ENCODE measurements around the gene NPBWR2. TPM values are rescaled to one million over a fixed set of nuclear protein-coding genes. Genes with fewer than 3 reads are reported as not detected.

NPBWR2 gene
- polyA plus RNA-seq, 3 donors: not detected

- DNase-seq (ENCODE audit: extremely low read depth in 1 of 11, low read depth in 9 of 11, low spot score in 4 of 11): no peak
Measured at GRCh38 chr20:64068386-64069208, 38.8 kb downstream of the NPBWR2 start.

DNA sequence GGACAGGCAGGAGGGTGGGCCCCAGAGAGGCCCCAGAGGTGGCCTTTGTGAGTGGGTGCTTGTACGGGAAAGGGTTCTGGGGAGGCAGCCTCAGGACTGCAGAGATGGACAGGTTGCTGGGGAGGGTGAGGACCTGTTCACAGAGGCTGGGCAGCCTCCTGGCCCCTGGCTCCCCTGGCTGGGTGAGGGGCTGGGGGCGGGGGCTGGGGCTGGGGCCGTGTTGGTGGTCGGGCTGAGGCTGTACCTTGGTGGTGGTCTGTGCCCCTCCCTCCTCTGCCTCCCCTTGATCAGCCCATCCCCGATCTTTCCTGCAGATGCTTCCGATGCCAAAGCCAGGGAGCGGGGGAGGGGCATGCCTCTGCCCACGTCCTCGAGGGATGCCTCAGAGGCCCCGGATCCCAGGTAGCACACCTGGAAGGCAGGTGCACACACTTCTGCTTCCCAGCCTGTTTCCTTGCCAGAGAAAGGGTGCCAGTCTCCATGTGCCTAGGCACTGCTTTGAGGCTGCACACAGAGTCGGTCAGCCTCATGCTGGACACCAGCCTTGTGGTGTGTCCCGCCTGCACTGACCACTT is 39.5 kb downstream of the NPBWR2 start:
- no peak for DNase-seq (ENCODE audit: extremely low read depth in 1 of 11, low read depth in 9 of 11, low spot score in 4 of 11)

DNA sequence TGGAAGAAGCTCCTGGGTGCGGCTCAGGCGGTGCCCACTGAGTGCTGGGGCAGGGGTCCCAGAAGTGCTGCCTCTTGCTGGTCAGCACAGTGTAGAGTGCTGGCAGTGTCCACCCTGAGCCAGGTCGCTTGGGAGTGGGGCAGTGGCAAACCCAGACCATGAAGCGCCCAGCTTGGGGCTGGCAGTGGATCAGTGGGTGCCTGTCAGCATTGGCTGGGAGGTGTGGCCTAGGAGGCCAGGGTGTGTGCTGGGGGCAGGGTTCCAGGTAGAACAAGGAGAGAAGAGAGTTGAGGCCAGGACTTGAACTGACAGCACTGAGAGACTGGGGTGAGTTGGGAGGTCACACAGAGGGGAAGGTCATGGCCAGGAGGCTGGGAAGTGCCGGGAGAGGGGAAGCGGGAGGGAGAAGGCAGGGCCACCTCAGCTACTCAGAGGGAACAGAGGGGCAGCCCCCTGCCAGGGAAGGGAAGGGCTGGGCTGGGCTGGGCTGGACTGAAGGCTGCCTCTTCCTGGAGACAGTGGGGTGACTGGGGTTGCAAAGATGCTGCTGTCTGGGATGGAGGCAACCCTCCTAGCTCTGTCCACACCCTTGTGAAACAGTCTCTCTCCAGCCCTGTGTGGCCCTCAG is 40.2 kb downstream of the NPBWR2 start:
- DNase-seq (ENCODE audit: extremely low read depth in 1 of 11, low read depth in 9 of 11, low spot score in 4 of 11): no peak

GRCh38 chr20:64065974-64066343 is 41.4 kb downstream of the NPBWR2 start:
- DNase-seq (ENCODE audit: extremely low read depth in 1 of 11, low read depth in 9 of 11, low spot score in 4 of 11): no peak

- no peak for DNase-seq (ENCODE audit: extremely low read depth in 1 of 11, low read depth in 9 of 11, low spot score in 4 of 11)
Measured at GRCh38 chr20:64065062-64065973, 42.0 kb downstream of the NPBWR2 start.

DNA sequence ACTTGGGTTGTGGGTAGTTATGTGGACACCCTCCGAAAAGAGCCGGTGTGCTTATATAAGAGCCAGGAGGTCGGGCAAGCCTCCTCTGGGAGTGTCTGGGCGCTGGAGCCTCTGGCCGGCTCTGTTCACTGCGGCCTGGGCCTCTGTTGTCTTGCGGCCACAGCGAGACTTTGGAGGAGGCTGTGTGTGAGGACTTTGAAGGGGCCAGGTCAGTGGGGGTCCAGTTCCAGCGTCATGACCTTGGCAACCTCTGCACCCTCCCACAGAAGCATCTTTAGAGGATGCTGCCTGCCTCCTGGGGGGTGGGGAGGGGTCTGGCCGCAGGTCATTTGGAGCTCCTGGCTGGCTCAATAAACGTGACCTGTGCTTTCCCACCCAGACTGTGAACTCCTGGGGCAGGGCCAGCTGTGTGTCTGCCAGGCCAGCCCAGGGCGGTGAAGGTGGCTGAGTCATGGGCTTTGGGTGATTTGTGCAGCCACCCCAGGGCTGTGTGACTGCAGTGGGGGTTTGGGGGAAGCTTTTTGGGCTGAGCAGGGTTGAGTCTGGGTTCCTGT is 43.1 kb downstream of the NPBWR2 start:
- no peak for DNase-seq (ENCODE audit: extremely low read depth in 1 of 11, low read depth in 9 of 11, low spot score in 4 of 11)

DNA sequence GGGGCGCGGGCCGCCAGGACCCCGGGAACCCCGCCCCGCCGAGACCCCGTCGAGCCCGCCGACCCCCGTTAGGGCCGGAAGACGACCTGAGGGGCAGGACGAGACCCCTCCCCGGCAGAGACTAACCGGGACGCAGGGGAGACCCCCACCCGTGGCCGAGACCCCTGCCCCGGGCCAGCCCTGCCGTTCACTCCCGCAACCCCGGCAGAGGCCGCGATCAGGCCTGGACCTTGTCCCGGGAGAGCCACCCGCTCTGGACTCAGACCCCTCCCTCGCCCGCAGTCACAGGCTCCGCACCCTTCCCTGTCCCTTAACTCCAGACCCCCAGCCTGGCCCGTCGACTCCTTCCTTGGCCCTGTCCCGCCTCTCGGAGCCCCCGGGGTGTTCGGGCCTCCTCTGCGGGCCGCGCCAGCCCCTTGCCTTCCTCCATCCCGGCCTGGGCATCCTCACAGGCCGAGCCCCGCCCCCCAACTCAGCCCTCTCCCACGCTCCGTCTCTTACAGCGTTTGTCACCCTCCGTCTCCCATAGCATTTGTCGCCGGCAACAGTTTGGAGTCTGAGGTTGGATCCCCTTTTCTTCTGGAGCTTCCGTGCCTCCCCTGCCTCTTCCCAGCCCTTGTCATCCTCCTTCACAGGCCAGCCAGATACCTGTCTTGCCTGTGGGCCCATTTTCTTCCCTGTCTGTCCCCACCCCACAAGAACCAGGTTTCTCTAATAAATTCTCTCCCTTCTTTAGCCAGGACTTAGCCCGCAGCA is 43.8 kb downstream of the NPBWR2 start:
- DNase-seq (ENCODE audit: extremely low read depth in 1 of 11, low read depth in 9 of 11, low spot score in 4 of 11): no peak

DNA sequence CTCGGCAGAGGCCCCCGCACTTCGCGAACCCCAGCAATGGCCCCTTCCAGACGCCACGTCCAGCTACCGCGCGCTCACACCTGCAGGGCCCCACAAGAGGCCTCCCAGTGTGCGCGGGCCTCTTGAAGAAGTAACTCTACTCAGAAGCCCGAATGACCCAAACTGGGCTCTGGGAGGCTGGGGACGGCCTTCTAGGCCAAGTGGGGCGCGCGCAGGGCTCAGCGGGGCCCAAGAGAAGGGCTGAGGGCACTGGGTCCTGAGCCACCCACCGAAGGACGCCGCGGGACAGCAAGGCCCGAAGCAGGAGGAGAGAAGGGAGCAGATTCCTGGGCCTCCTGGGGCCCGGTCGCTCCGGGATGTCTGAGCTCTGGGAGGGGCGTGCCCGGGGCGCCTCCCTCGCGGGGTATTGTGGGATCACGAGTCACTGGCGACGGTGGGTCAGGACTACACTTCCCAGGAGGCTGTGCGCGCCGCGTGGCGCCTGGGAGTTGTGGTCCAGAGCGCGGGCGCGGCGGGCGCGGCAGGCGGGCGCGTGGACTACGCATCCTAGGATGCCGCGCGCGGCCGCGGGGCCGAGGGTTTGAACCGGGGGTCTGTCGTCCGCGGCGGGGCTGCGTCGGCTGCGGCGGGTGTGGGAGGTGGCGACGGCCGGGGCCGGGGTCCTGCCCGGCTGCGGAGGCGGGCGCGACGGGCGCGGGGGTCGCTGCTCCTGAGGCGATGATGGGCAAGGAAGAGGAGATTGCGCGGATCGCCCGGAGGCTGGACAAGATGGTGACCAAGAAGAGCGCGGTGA is 44.6 kb downstream of the NPBWR2 start, which contains the start of gene TCEA2:
TSS of gene TCEA2 (plus strand) at position 603 of the 793 bp plus-strand sequence. CDS start at position 718, 115 bp downstream.
- DNase-seq (ENCODE audit: extremely low read depth in 1 of 11, low read depth in 9 of 11, low spot score in 4 of 11): peak; percentile 88 to 98 (median 95)

GRCh38 chr20:64062276-64062595 is 45.1 kb downstream of the NPBWR2 start:
- no peak for DNase-seq (ENCODE audit: extremely low read depth in 1 of 11, low read depth in 9 of 11, low spot score in 4 of 11)

- DNase-seq (ENCODE audit: extremely low read depth in 1 of 11, low read depth in 9 of 11, low spot score in 4 of 11): no peak
Measured at GRCh38 chr20:64058536-64058935, 48.8 kb downstream of the NPBWR2 start.

DNA sequence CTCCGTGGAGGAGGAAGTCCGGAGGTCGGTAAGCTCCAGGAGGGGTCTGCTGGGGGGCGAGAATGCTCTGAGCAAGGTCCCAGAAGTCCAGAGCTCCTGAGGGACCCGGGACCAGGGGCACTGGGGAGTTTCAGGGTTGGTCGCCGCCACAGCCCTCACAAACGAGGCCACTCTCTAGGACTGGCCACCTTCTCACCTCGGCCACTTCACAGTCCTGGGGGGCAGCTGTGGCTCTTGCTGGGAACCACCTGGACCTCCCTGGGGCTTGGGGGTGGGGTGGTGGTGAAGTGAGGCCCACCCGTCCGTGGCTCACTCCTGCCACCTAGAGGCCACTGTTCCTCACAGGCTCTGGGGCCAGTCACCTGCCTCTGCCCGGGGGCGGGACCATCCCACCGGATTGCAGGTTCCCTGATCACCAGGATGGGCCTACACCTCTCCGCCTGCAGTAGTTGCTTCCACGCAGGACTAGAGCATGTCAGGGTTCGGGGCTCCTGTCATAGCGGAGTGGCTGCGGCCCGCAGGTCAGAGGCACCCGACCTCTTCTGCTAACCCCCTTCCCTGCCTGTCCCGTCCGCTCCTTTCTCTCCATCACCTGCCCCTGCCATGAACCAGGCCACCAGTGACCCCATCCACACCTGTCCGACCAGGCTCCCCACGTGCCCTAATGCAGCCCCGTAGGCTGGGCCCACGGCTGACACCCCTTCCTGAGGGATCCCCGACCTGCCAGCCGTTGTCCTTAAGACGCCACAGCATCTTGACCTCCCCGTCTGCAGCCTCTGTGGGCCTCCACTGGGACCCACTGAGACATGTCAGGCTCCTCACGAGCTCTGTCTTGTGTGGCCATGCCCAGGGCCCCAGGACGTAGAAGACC is 49.5 kb downstream of the NPBWR2 start:
- DNase-seq (ENCODE audit: extremely low read depth in 1 of 11, low read depth in 9 of 11, low spot score in 4 of 11): peak in 3 of 11 donors; percentile 69 to 70 (median 69)

DNA sequence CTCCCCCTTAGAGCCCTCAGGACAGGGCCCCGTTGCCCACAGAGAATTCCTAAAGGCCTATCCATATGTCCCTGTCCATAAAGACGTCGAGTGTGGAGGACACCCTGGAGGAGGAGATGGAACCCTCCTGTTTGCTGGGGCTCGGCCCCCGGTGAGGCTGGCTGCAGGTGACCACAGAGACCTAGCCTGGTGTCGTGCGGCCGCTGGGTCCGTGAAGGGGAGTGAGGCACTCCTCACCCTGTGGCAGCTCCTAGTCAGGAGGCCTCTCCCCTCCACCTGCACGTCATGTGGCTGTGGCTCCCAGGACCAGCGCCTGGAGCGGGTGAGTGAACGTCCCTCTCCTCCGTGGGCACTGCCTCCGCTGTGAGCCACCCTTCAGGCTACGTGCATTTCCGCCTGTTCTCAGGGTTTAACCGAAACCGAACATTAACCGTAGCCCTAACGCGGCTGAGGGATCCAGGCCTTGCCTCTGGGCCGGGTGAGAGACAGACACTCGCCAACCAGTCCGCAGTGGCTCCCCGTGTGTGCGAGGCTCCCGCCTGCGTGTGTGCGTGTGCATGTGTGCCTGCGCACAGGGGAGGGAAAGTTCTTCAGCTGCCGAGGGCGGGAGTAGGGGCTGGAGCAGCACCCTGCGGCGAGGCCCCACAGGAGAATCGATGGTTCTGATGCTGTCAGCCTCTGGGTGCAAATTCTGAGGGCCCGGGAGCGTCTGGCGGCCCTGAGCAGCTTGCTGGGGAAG is 50.3 kb downstream of the NPBWR2 start:
- no peak for DNase-seq (ENCODE audit: extremely low read depth in 1 of 11, low read depth in 9 of 11, low spot score in 4 of 11)

GRCh38 chr20:64056639-64056888 is 50.8 kb downstream of the NPBWR2 start:
- DNase-seq (ENCODE audit: extremely low read depth in 1 of 11, low read depth in 9 of 11, low spot score in 4 of 11): no peak

DNA sequence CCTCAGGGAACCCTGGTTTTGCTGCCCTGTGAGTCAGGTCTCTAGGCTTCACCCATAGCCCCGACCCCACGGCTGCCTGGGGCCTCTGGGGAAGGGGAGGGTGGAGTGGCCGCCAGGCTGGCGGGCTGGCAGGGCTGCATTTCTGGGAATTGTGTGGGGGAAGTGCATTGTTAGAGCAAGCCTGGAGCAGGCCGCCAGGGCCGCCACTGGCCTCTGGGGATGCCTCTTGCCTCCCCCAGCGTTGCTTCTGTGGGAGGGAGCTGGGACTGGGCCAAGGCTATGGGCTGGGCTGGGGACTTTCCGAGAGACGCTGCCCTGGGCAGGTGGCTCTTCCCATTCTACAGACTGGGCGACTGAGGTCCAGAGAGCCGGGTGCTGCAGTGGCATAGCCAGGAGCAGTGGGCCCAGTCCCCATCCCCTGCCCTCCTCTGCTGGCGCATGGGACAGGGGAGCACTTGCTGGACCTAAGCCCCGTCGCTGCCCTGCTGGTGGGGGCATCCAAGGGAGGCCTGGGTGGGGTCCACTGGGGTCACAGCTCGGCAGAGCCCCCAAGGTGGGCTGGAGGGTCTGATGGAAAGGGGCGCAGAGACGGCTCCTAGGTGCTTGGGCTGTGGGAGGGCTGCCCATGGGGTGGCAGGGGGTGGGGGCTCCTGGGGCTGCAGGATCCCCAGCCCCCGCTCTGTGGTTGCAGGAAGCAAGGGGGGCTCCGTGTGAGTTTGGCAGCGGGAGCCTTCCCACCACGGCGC is 51.3 kb downstream of the NPBWR2 start:
- no peak for DNase-seq (ENCODE audit: extremely low read depth in 1 of 11, low read depth in 9 of 11, low spot score in 4 of 11)

- no peak for DNase-seq (ENCODE audit: extremely low read depth in 1 of 11, low read depth in 9 of 11, low spot score in 4 of 11)
Measured at GRCh38 chr20:64055396-64055892, 51.9 kb downstream of the NPBWR2 start.

Measured in renal cortex interstitium (tissue), 11 donors.